Endothelial cell of umbilical vein (primary cell): ENCODE measurements around the gene KLF8. TPM values are rescaled to one million over a fixed set of nuclear protein-coding genes. Genes with fewer than 3 reads are reported as not detected.

Experiments
- BruUV-seq: library from RNA; stranded (reverse); fragments of 400-500 nt; replicated peaks from 2 replicates; lab custom pipeline; 2021; lab: Mats Ljungman, UMichigan
- CTCF ChIA-PET: fragments of 300-600, 350-600 bp; sonication (Branson Sonifier 250); formaldehyde crosslinking; loops from one replicate; lab custom pipeline; 2021; ENCODE audit warnings: antibody characterized with exemption, inconsistent platforms; lab: Charles Lee
- POLR2A ChIA-PET: fragments of 300-600, 350-600 bp; sonication (Branson Sonifier 250); formaldehyde crosslinking; loops from one replicate; lab custom pipeline; 2021; ENCODE audit warnings: antibody characterized with exemption, inconsistent platforms; lab: Charles Lee
- DNase-seq: peaks from one replicate; pipeline ENCODE4 v3.0.0-alpha.2; 2011; ENCODE audit warnings: low read depth, low spot score
- FAIRE-seq: peaks from 2 replicates; lab custom pipeline; 2011; peaks lifted over from hg19 to GRCh38; lab: Jason Lieb, UNC
- H2AFZ ChIP-seq: 2 replicates; pipeline ENCODE4 v1.6.0; 2012; ENCODE audit warnings: low read depth, low read length, control low read depth, inconsistent platforms
- H3K27ac ChIP-seq: 2 replicates; pipeline ENCODE4 v1.5.1; 2011; ENCODE audit warnings: low read depth, mild to moderate bottlenecking, control low read depth, low read length, moderate library complexity; ENCODE audit not compliant: insufficient read depth
- H3K27me3 ChIP-seq, 2 experiments: 2 replicates each; pipeline versions ENCODE4 v1.6.0 to v1.6.1; 2011; ENCODE audit warnings: low read length in 2 of 2, mixed read lengths in 1 of 2; ENCODE audit not compliant: control insufficient read depth in 2 of 2, insufficient read depth in 2 of 2
- H3K36me3 ChIP-seq, 2 experiments: 2 replicates in 1 of 2; 3 replicates in 1 of 2; pipeline ENCODE4 v1.5.1; 2011; ENCODE audit warnings: low read length in 2 of 2, mild to moderate bottlenecking in 1 of 2, moderate library complexity in 1 of 2; ENCODE audit not compliant: control insufficient read depth in 2 of 2, insufficient read depth in 2 of 2; ENCODE audit errors: extremely low read depth in 1 of 2
- H3K4me1 ChIP-seq: 3 replicates; pipeline ENCODE4 v1.5.1; 2011; ENCODE audit warnings: mild to moderate bottlenecking, low read length; ENCODE audit not compliant: control insufficient read depth, insufficient read depth; ENCODE audit errors: extremely low read depth
- H3K4me2 ChIP-seq: 2 replicates; pipeline ENCODE4 v1.6.1; 2011; ENCODE audit warnings: low read length, control low read depth, mixed read lengths; ENCODE audit not compliant: insufficient read depth
- H3K4me3 ChIP-seq, 3 experiments: fragments of 200-600 bp in 1 of 3; sonication (generic), shearing (Covaris generic) in 1 of 3; replicated peaks in 1 of 3; 2 replicates each; pipeline ENCODE4 v1.5.1; 2011 to 2016; ENCODE audit warnings: control low read depth in 3 of 3, low read length in 3 of 3, mild to moderate bottlenecking in 2 of 3, inconsistent platforms in 1 of 3, low read depth in 1 of 3, moderate library complexity in 1 of 3; ENCODE audit not compliant: insufficient read depth in 1 of 3
- H3K79me2 ChIP-seq: 2 replicates; pipeline ENCODE4 v1.6.0; 2012; ENCODE audit warnings: low read length, inconsistent platforms; ENCODE audit not compliant: control insufficient read depth, insufficient read depth
- H3K9ac ChIP-seq: replicated peaks from 2 replicates; pipeline ENCODE3; 2011; ENCODE audit warnings: low read length, control low read depth; ENCODE audit not compliant: insufficient read depth; ENCODE audit errors: extremely low read depth
- H3K9me1 ChIP-seq: replicated peaks from 3 replicates; pipeline ENCODE4 v1.6.0; 2011; ENCODE audit warnings: mild to moderate bottlenecking, low read length; ENCODE audit not compliant: control insufficient read depth, insufficient read depth; ENCODE audit errors: extremely low read depth
- H3K9me3 ChIP-seq: replicated peaks from 2 replicates; pipeline ENCODE4 v1.5.1; 2012; ENCODE audit warnings: low read length, inconsistent platforms; ENCODE audit not compliant: control insufficient read depth, insufficient read depth
- H4K20me1 ChIP-seq: replicated peaks from 2 replicates; pipeline ENCODE3; 2011; ENCODE audit warnings: mild to moderate bottlenecking, low read length; ENCODE audit not compliant: control insufficient read depth, insufficient read depth; ENCODE audit errors: extremely low read depth
- EZH2 ChIP-seq: IDR thresholded peaks from 2 replicates; pipeline ENCODE4 v1.6.1; 2012; ENCODE audit warnings: borderline replicate concordance, low read depth, mild to moderate bottlenecking, moderate library complexity, low read length, inconsistent platforms; ENCODE audit not compliant: severe bottlenecking
- FOS ChIP-seq: IDR thresholded peaks from 2 replicates; pipeline ENCODE4 v1.6.1; 2011; ENCODE audit warnings: mild to moderate bottlenecking, low read length, moderate library complexity, borderline replicate concordance; ENCODE audit not compliant: insufficient read depth
- GATA2 ChIP-seq: IDR thresholded peaks from 2 replicates; pipeline ENCODE4 v1.7.0; 2011; ENCODE audit warnings: low read depth, mild to moderate bottlenecking, moderate library complexity, mixed read lengths, low read length; ENCODE audit not compliant: insufficient read length, insufficient read depth
- MAX ChIP-seq: IDR thresholded peaks from 2 replicates; pipeline ENCODE4 v1.6.1; 2011; ENCODE audit not compliant: insufficient read depth, insufficient read length
- POLR2A ChIP-seq: IDR thresholded peaks from 2 replicates; pipeline ENCODE4 v1.6.1; 2012; ENCODE audit warnings: low read depth, mild to moderate bottlenecking, control low read depth, low read length
- dilution Hi-C: fragments of 300-500 bp; cut with MboI; formaldehyde crosslinking; loops from one replicate; pipeline ENCODE4 v1.15.0; 2019; ENCODE audit warnings: low sequenced_read_pairs; ENCODE audit not compliant: extremely low pct_ligation_motif_present
- intact Hi-C: fragments of 100-400 bp; cut with micrococcal nuclease; formaldehyde crosslinking; loops from one replicate; pipeline ENCODE4 v1.10.0; 2022
- polyA plus RNA-seq, 4 experiments: library from polyadenylated mRNA; depleted of rRNA in 3 of 4; stranded (reverse) in 3 of 4; unstranded in 1 of 4; fragments of >200 nt; gene quantifications; 2 replicates each; pipeline versions ENCODE4 v1.2.1 to v1.2.3, GENCODE V29; 2011 to 2012; ENCODE audit warnings: missing spikeins in 1 of 4
- total RNA-seq: library from RNA; stranded (reverse); gene quantifications from 2 replicates; pipeline ENCODE4 v1.2.3, GENCODE V29; 2021
- TF ChIP-seq, protein P1 (sequence below), 2 donors: IDR thresholded peaks; 1 replicate in 1 of 2; 2 replicates in 1 of 2; pipeline ENCODE4 v1.5.1; 2011; ENCODE audit warnings: low read length in 2 of 2, mild to moderate bottlenecking in 2 of 2, moderate library complexity in 2 of 2, control low read depth in 1 of 2, inconsistent platforms in 1 of 2, low read depth in 1 of 2; ENCODE audit not compliant: insufficient read depth in 1 of 2; ENCODE audit errors: extremely low read depth in 1 of 2

KLF8 gene
- total and polyA plus RNA-seq, 2 donors (not counting 3 experiments of a cell fraction or from before 2014, with no cell fraction given), result 1.0 to 2.0 TPM

DNA sequence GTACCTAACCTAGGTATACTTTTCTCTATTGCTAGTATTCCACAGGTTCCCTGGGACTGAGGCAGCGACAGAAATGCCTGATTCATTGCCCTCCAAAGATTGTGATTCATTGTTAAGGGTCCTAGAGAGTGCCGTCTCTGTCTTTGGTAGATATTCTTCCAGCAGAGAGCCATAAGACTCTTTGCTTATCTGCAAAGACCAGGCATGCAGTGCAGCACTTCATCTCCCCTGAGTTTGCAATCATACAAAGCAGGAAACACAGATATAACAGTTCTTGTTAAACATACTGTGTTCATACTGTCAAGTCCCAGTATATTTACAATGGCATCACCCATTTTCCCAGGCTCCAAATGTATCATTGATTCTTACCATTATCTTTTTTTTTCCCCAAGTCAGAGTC is 47.7 kb downstream of the KLF8 start:
- no peaks in the 10 kb centered on the region for H3K79me2 ChIP-seq
- DNase-seq (no peak), FAIRE-seq (no peak)
- no peak overlapping the region for H3K4me3 ChIP-seq
- no peaks in the 10 kb centered on the region for H3K27me3 ChIP-seq
- no peaks in the 10 kb centered on the region for H3K9me1 ChIP-seq
- no peaks in the 10 kb centered on the region for H3K9me3 ChIP-seq
- ChIA-PET CTCF (no interaction called here), POLR2A (no interaction called here)
- TF ChIP-seq GATA2 (no peak), MAX (no peak), EZH2 (no peak), FOS (no peak), POLR2A (no peak)
- TF ChIP-seq, protein P1, sequence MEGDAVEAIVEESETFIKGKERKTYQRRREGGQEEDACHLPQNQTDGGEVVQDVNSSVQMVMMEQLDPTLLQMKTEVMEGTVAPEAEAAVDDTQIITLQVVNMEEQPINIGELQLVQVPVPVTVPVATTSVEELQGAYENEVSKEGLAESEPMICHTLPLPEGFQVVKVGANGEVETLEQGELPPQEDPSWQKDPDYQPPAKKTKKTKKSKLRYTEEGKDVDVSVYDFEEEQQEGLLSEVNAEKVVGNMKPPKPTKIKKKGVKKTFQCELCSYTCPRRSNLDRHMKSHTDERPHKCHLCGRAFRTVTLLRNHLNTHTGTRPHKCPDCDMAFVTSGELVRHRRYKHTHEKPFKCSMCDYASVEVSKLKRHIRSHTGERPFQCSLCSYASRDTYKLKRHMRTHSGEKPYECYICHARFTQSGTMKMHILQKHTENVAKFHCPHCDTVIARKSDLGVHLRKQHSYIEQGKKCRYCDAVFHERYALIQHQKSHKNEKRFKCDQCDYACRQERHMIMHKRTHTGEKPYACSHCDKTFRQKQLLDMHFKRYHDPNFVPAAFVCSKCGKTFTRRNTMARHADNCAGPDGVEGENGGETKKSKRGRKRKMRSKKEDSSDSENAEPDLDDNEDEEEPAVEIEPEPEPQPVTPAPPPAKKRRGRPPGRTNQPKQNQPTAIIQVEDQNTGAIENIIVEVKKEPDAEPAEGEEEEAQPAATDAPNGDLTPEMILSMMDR (IDR thresholded peaks at IDR 0.05; ENCODE audit: extremely low read depth in 1 of 2, insufficient read depth in 1 of 2, low read depth in 1 of 2, low read length in 2 of 2), result no peak
- intact Hi-C loops, result loop anchor here (5.0 kb wide), 1 partner anchor 697 kb away; no protein-coding TSS in a partner anchor
- no peak overlapping the region for H2AFZ ChIP-seq
- no peak overlapping the region for H3K4me2 ChIP-seq
- no peak overlapping the region for H3K27ac ChIP-seq
- H3K9ac ChIP-seq, result no peak overlapping the region
- no peaks in the 10 kb centered on the region for H3K4me1 ChIP-seq
- no TSS peak for BruUV-seq
- no peaks in the 10 kb centered on the region for H4K20me1 ChIP-seq
- no peaks in the 10 kb centered on the region for H3K36me3 ChIP-seq
- dilution Hi-C loops, result no loop called here
